Measurements from ENCODE around the gene PCDH18. TPM values are rescaled to one million over a fixed set of nuclear protein-coding genes. Genes with fewer than 3 reads are reported as not detected.
A peak's percentile ranks its signal among the peaks of the same experiment; 100 is the strongest.

Gene PCDH18
- total and polyA plus RNA-seq, 2 experiments from 2014 or later = 19.5 to 68.1 TPM

DNA sequence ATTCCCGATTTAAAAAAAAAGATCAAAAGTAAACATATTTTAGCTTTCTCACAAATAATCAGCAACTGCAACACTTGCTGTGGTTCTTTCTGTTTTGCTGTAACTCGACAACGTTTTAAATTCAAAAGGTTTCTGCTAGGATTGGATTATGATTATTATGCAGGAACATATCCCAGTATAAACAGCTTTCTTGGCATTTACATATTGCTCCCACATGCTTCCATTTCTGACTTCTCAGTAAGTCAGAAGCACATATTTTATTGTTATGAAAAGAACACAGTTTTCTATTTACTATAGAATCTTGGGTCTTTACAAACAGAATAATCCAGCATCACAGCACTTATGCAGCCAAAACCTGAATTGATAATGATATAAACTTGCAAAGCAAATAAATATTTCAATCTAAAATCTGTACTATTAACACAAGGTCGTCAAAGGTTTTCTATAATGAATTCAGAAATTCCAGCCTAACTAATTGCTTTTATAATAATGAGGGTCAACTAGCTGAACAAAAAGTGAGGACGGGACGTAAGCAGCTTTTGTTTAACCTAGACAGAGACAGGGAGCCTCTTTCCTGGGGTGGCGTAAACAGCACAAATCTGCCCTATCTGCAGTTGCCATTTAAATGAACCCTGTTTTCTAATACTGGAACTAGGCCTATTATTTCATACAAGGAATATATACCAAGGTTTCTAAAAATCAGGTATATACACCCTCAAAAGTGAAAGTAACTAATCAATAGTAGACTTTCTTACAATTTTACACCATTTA is 9.8 kb upstream of the PCDH18 start (continued):
- TF ChIP-seq ZNF114 (CRISPR knock-in tag; IDR thresholded peaks at IDR 0.05) (no peak), ZNF331 (CRISPR knock-in tag; IDR thresholded peaks at IDR 0.05; ENCODE audit: low read depth) (no peak), EZH2phosphoT487 (IDR thresholded peaks at IDR 0.05; ENCODE audit: unreplicated experiment) (no peak), JUNB (IDR thresholded peaks at IDR 0.05; ENCODE audit: unreplicated experiment) (no peak)
- TF ChIP-seq, protein P1, sequence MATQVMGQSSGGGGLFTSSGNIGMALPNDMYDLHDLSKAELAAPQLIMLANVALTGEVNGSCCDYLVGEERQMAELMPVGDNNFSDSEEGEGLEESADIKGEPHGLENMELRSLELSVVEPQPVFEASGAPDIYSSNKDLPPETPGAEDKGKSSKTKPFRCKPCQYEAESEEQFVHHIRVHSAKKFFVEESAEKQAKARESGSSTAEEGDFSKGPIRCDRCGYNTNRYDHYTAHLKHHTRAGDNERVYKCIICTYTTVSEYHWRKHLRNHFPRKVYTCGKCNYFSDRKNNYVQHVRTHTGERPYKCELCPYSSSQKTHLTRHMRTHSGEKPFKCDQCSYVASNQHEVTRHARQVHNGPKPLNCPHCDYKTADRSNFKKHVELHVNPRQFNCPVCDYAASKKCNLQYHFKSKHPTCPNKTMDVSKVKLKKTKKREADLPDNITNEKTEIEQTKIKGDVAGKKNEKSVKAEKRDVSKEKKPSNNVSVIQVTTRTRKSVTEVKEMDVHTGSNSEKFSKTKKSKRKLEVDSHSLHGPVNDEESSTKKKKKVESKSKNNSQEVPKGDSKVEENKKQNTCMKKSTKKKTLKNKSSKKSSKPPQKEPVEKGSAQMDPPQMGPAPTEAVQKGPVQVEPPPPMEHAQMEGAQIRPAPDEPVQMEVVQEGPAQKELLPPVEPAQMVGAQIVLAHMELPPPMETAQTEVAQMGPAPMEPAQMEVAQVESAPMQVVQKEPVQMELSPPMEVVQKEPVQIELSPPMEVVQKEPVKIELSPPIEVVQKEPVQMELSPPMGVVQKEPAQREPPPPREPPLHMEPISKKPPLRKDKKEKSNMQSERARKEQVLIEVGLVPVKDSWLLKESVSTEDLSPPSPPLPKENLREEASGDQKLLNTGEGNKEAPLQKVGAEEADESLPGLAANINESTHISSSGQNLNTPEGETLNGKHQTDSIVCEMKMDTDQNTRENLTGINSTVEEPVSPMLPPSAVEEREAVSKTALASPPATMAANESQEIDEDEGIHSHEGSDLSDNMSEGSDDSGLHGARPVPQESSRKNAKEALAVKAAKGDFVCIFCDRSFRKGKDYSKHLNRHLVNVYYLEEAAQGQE (IDR thresholded peaks at IDR 0.05; ENCODE audit: unreplicated experiment) = no peak

DNA sequence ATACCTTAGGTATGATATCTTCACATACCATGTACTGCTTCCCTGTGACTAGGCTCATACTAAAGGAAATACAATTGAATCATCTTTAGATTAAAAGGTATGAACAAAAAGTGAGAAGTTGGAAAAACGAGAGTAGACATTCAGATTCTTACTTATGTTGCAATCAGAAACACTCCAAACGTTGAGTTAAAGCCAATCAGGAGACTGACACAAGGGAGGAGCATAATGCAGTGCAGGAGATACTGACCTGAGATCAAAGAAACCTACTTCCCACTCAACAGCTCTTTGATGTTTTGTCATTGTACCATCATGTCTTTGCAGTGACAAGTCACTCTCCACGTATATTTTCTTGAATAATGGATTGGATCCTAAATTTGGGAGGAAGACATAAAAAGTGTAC is 8.9 kb upstream of the PCDH18 start:
- TF ChIP-seq, protein P1 (IDR thresholded peaks at IDR 0.05; ENCODE audit: unreplicated experiment) = no peak
- TF ChIP-seq, protein P2, sequence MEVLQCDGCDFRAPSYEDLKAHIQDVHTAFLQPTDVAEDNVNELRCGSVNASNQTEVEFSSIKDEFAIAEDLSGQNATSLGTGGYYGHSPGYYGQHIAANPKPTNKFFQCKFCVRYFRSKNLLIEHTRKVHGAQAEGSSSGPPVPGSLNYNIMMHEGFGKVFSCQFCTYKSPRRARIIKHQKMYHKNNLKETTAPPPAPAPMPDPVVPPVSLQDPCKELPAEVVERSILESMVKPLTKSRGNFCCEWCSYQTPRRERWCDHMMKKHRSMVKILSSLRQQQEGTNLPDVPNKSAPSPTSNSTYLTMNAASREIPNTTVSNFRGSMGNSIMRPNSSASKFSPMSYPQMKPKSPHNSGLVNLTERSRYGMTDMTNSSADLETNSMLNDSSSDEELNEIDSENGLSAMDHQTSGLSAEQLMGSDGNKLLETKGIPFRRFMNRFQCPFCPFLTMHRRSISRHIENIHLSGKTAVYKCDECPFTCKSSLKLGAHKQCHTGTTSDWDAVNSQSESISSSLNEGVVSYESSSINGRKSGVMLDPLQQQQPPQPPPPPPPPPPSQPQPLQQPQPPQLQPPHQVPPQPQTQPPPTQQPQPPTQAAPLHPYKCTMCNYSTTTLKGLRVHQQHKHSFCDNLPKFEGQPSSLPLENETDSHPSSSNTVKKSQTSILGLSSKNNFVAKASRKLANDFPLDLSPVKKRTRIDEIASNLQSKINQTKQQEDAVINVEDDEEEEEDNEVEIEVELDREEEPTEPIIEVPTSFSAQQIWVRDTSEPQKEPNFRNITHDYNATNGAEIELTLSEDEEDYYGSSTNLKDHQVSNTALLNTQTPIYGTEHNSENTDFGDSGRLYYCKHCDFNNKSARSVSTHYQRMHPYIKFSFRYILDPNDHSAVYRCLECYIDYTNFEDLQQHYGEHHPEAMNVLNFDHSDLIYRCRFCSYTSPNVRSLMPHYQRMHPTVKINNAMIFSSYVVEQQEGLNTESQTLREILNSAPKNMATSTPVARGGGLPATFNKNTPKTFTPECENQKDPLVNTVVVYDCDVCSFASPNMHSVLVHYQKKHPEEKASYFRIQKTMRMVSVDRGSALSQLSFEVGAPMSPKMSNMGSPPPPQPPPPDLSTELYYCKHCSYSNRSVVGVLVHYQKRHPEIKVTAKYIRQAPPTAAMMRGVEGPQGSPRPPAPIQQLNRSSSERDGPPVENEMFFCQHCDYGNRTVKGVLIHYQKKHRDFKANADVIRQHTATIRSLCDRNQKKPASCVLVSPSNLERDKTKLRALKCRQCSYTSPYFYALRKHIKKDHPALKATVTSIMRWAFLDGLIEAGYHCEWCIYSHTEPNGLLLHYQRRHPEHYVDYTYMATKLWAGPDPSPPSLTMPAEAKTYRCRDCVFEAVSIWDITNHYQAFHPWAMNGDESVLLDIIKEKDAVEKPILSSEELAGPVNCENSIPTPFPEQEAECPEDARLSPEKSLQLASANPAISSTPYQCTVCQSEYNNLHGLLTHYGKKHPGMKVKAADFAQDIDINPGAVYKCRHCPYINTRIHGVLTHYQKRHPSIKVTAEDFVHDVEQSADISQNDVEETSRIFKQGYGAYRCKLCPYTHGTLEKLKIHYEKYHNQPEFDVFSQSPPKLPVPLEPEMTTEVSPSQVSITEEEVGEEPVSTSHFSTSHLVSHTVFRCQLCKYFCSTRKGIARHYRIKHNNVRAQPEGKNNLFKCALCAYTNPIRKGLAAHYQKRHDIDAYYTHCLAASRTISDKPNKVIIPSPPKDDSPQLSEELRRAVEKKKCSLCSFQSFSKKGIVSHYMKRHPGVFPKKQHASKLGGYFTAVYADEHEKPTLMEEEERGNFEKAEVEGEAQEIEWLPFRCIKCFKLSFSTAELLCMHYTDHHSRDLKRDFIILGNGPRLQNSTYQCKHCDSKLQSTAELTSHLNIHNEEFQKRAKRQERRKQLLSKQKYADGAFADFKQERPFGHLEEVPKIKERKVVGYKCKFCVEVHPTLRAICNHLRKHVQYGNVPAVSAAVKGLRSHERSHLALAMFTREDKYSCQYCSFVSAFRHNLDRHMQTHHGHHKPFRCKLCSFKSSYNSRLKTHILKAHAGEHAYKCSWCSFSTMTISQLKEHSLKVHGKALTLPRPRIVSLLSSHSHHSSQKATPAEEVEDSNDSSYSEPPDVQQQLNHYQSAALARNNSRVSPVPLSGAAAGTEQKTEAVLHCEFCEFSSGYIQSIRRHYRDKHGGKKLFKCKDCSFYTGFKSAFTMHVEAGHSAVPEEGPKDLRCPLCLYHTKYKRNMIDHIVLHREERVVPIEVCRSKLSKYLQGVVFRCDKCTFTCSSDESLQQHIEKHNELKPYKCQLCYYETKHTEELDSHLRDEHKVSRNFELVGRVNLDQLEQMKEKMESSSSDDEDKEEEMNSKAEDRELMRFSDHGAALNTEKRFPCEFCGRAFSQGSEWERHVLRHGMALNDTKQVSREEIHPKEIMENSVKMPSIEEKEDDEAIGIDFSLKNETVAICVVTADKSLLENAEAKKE (CRISPR knock-in tag; IDR thresholded peaks at IDR 0.05) = no peak
- TF ChIP-seq, protein P3, sequence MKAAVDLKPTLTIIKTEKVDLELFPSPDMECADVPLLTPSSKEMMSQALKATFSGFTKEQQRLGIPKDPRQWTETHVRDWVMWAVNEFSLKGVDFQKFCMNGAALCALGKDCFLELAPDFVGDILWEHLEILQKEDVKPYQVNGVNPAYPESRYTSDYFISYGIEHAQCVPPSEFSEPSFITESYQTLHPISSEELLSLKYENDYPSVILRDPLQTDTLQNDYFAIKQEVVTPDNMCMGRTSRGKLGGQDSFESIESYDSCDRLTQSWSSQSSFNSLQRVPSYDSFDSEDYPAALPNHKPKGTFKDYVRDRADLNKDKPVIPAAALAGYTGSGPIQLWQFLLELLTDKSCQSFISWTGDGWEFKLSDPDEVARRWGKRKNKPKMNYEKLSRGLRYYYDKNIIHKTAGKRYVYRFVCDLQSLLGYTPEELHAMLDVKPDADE (IDR thresholded peaks at IDR 0.05) = no peak
- TF ChIP-seq JUNB (IDR thresholded peaks at IDR 0.05; ENCODE audit: unreplicated experiment) = no peak
- TF ChIP-seq POLR2AphosphoS5 (IDR thresholded peaks at IDR 0.05; ENCODE audit: low read depth) = no peak
- no peak for TF ChIP-seq STAT1 (IDR thresholded peaks at IDR 0.05; ENCODE audit: unreplicated experiment)
- no peak for TF ChIP-seq ZNF114 (CRISPR knock-in tag; IDR thresholded peaks at IDR 0.05)

More for the DNA sequence above, 8.9 kb upstream of the PCDH18 start:
- H2AFZ ChIP-seq = no peak overlapping the region
- H3K27ac ChIP-seq (ENCODE audit: low read depth) = no peak overlapping the region
- no peaks in the 10 kb centered on the region for H3F3A ChIP-seq (replicated peaks; ENCODE audit: low read depth)
- H3K9me2 ChIP-seq (ENCODE audit: insufficient read depth) = no peaks in the 10 kb centered on the region
- H3K4me2 ChIP-seq = 0 out of 2 replicates have a peak overlapping the region, but pooled peaks have one; percentile 15
- peaks cover 68% of the 10 kb centered on the region for H3K4me1 ChIP-seq (ENCODE audit: insufficient read depth)
- Mint-ChIP-seq H3K36me3 (ENCODE audit: low read depth) (no peaks in the 10 kb centered on the region), H3K27me3 (ENCODE audit: insufficient read depth, low read depth, poor library complexity) (peaks cover 8% of the 10 kb centered on the region), H3K4me1 (peaks cover 61% of the 10 kb centered on the region), H3K27ac (no peak overlapping the region), H3K9me3 (no peaks in the 10 kb centered on the region; the same call in 2 of the 3 replicates), H3K4me3 (no peak overlapping the region; the same call in 2 of the 3 replicates)
- H3K4me3 ChIP-seq = no peak overlapping the region
- DNase-seq (ENCODE audit: low spot score) = no peak
- no peaks in the 10 kb centered on the region for H4K20me1 ChIP-seq (replicated peaks; ENCODE audit: insufficient read depth)
- ATAC-seq = no peak
- no peaks in the 10 kb centered on the region for H3K27me3 ChIP-seq (ENCODE audit: insufficient read depth)
- H3K79me2 ChIP-seq (replicated peaks; ENCODE audit: insufficient read depth) = no peaks in the 10 kb centered on the region
- H3K36me3 ChIP-seq (ENCODE audit: insufficient read depth) = no peaks in the 10 kb centered on the region
